ENCODE measurements around the gene KCNQ5.
"Not testable (repeated sequence)": the region's sequence is repeated elsewhere in the genome, so short reads cannot be mapped to it uniquely, and the experiment has no call there.

KCNQ5 gene

GRCh38 chr6:72850469-72850868 lies 228.6 kb downstream of the KCNQ5 start:
- no peak for DNase-seq

- DNase-seq: peak; percentile 12
Observed at GRCh38 chr6:72855471-72855870, 233.6 kb downstream of the KCNQ5 start.

- no peak for DNase-seq
Observed at GRCh38 chr6:72856801-72857200, 234.9 kb downstream of the KCNQ5 start.

GRCh38 chr6:72857791-72858585 lies 236.1 kb downstream of the KCNQ5 start:
- peak; percentile 61 for DNase-seq

GRCh38 chr6:72861059-72861458 lies 239.2 kb downstream of the KCNQ5 start:
- DNase-seq: peak; percentile 57

- peak; percentile 64 for DNase-seq
Observed at GRCh38 chr6:72861935-72862432, 240.1 kb downstream of the KCNQ5 start.

GRCh38 chr6:72863131-72863530 lies 241.3 kb downstream of the KCNQ5 start:
- no peak for DNase-seq

- DNase-seq: no peak
Observed at GRCh38 chr6:72864236-72864635, 242.4 kb downstream of the KCNQ5 start.

- DNase-seq: no peak
Observed at GRCh38 chr6:72864799-72865198, 242.9 kb downstream of the KCNQ5 start.

GRCh38 chr6:72865467-72865866 lies 243.6 kb downstream of the KCNQ5 start:
- DNase-seq: peak; percentile 44

GRCh38 chr6:72869621-72870020 lies 247.8 kb downstream of the KCNQ5 start:
- no peak for DNase-seq

GRCh38 chr6:72873433-72873832 lies 251.6 kb downstream of the KCNQ5 start:
- DNase-seq: no peak

- DNase-seq: no peak
Observed at GRCh38 chr6:72876256-72876655, 254.4 kb downstream of the KCNQ5 start.

- DNase-seq: no peak
Observed at GRCh38 chr6:72886170-72886569, 264.3 kb downstream of the KCNQ5 start.

GRCh38 chr6:72890233-72890632 lies 268.4 kb downstream of the KCNQ5 start:
- DNase-seq: no peak

- DNase-seq: peak; percentile 36
Observed at GRCh38 chr6:72890671-72891070, 268.8 kb downstream of the KCNQ5 start.

GRCh38 chr6:72892901-72893300 lies 271.0 kb downstream of the KCNQ5 start:
- DNase-seq: no peak

GRCh38 chr6:72894091-72894490 lies 272.2 kb downstream of the KCNQ5 start:
- DNase-seq: no peak

- DNase-seq: not testable (repeated sequence)
Observed at GRCh38 chr6:72898313-72898712, 276.4 kb downstream of the KCNQ5 start.

GRCh38 chr6:72905705-72906478 lies 284.0 kb downstream of the KCNQ5 start:
- DNase-seq: no peak

- no peak for DNase-seq
Observed at GRCh38 chr6:72911463-72912155, 289.7 kb downstream of the KCNQ5 start.

GRCh38 chr6:72913797-72914196 lies 291.9 kb downstream of the KCNQ5 start:
- DNase-seq: no peak

- DNase-seq: no peak
Observed at GRCh38 chr6:72916298-72916697, 294.4 kb downstream of the KCNQ5 start.

Data from fibroblast of skin of back (primary cell).